IMR-90 (cell line): ENCODE data around the gene EXTL2. TPM values are rescaled to one million over a fixed set of nuclear protein-coding genes. Genes with fewer than 3 reads are reported as not detected.

Source experiments
- ATAC-seq: fragments of 200-7000 bp; cut with Tn5 transposase; 2 replicates; pipeline ENCODE4 v1.9.1; 2020; ENCODE audit warnings: low read depth, mild to moderate bottlenecking, moderate library complexity
- BruUV-seq: library from RNA; stranded (reverse); fragments of 400-500 nt; replicated peaks from 2 replicates; lab custom pipeline; 2021; lab: Mats Ljungman, UMichigan
- CTCF ChIA-PET: fragments of 300-600 bp; formaldehyde crosslinking; extraction: SDS; loops from one replicate; lab custom pipeline; 2021; ENCODE audit warnings: antibody characterized with exemption; lab: Yijun Ruan, JAX
- POLR2A ChIA-PET: fragments of 300-600 bp; sonication (Branson Sonifier 250); formaldehyde crosslinking; loops from one replicate; lab custom pipeline; 2022; ENCODE audit warnings: antibody characterized with exemption; ENCODE audit not compliant: unreplicated experiment; lab: Charles Lee
- DNase-seq: peaks from one replicate; pipeline ENCODE4 v3.0.0; 2013
- H2AFZ ChIP-seq: replicated peaks from 2 replicates; pipeline ENCODE3; 2013; ENCODE audit warnings: low read length, mild to moderate bottlenecking; ENCODE audit not compliant: poor library complexity
- H2AK5ac ChIP-seq: 2 replicates; pipeline ENCODE4 v1.6.1; 2013; ENCODE audit warnings: low read depth, low read length, inconsistent platforms
- H2AK9ac ChIP-seq: replicated peaks from 2 replicates; pipeline ENCODE3; 2013; ENCODE audit warnings: mild to moderate bottlenecking, low read depth, low read length, moderate library complexity; ENCODE audit not compliant: poor library complexity
- H2BK120ac ChIP-seq: 2 replicates; pipeline ENCODE4 v1.6.1; 2013; ENCODE audit warnings: low read depth, low read length, inconsistent platforms
- H2BK15ac ChIP-seq: 3 replicates; pipeline ENCODE4 v1.6.1; 2013; ENCODE audit warnings: low read depth, low read length, inconsistent platforms
- H2BK20ac ChIP-seq: 2 replicates; pipeline ENCODE4 v1.6.1; 2013; ENCODE audit warnings: low read depth, mild to moderate bottlenecking, inconsistent platforms, low read length, moderate library complexity
- H2BK5ac ChIP-seq: 2 replicates; pipeline ENCODE4 v1.6.1; 2013; ENCODE audit warnings: mild to moderate bottlenecking, low read depth, low read length, inconsistent platforms; ENCODE audit not compliant: poor library complexity, severe bottlenecking
- H3K14ac ChIP-seq: replicated peaks from 2 replicates; pipeline ENCODE4 v1.6.1; 2013; ENCODE audit warnings: low read depth, low read length, inconsistent platforms
- H3K18ac ChIP-seq: 2 replicates; pipeline ENCODE4 v1.6.1; 2013; ENCODE audit warnings: low read depth, low read length, control low read depth
- H3K23ac ChIP-seq: 2 replicates; pipeline ENCODE4 v1.6.1; 2013; ENCODE audit warnings: low read depth, low read length, inconsistent platforms
- H3K27ac ChIP-seq: 2 replicates; pipeline ENCODE4 v1.5.1; 2013; ENCODE audit warnings: mild to moderate bottlenecking, control low read depth, low read length; ENCODE audit not compliant: insufficient read depth
- H3K27me3 ChIP-seq: 2 replicates; pipeline ENCODE4 v1.6.1; 2013; ENCODE audit warnings: low read length; ENCODE audit not compliant: control insufficient read depth, insufficient read depth
- H3K36me3 ChIP-seq: 2 replicates; pipeline ENCODE4 v1.6.1; 2013; ENCODE audit warnings: low read length, mixed read lengths; ENCODE audit not compliant: control insufficient read depth, insufficient read depth
- H3K4ac ChIP-seq: 2 replicates; pipeline ENCODE4 v1.6.1; 2013; ENCODE audit warnings: low read depth, low read length, inconsistent platforms
- H3K4me1 ChIP-seq: 2 replicates; pipeline ENCODE4 v1.6.1; 2013; ENCODE audit warnings: low read length, mixed read lengths; ENCODE audit not compliant: control insufficient read depth, insufficient read depth
- H3K4me2 ChIP-seq: 2 replicates; pipeline ENCODE4 v1.6.1; 2013; ENCODE audit warnings: low read depth, mild to moderate bottlenecking, control low read depth, low read length, moderate library complexity
- H3K4me3 ChIP-seq: 2 replicates; pipeline ENCODE4 v1.5.1; 2013; ENCODE audit warnings: low read depth, mild to moderate bottlenecking, control low read depth, low read length, moderate library complexity; ENCODE audit not compliant: insufficient read depth
- H3K56ac ChIP-seq: 2 replicates; pipeline ENCODE4 v1.6.1; 2013; ENCODE audit warnings: low read length, inconsistent platforms; ENCODE audit not compliant: insufficient read depth; ENCODE audit errors: extremely low read depth
- H3K79me1 ChIP-seq, 2 experiments: 2 replicates each; pipeline ENCODE4 v1.6.1; 2013; ENCODE audit warnings: low read length in 2 of 2, inconsistent platforms in 1 of 2, low read depth in 1 of 2
- H3K9ac ChIP-seq: 2 replicates; pipeline ENCODE4 v1.6.1; 2013; ENCODE audit warnings: low read depth, low read length, control low read depth
- H3K9me1 ChIP-seq: 2 replicates; pipeline ENCODE4 v1.6.1; 2013; ENCODE audit warnings: low read length, inconsistent platforms; ENCODE audit not compliant: insufficient read depth
- H3K9me3 ChIP-seq: 2 replicates; pipeline ENCODE4 v1.6.1; 2013; ENCODE audit warnings: low read length; ENCODE audit not compliant: control insufficient read depth, insufficient read depth
- H4K20me1 ChIP-seq: 2 replicates; pipeline ENCODE4 v1.6.1; 2013; ENCODE audit warnings: low read length, inconsistent platforms; ENCODE audit not compliant: insufficient read depth
- H4K5ac ChIP-seq: 2 replicates; pipeline ENCODE4 v1.6.1; 2013; ENCODE audit warnings: mild to moderate bottlenecking, low read depth, low read length, control low read depth
- H4K8ac ChIP-seq, 2 experiments: 2 replicates each; pipeline ENCODE4 v1.6.1; 2013; ENCODE audit warnings: low read depth in 2 of 2, low read length in 2 of 2, control low read depth in 1 of 2, inconsistent platforms in 1 of 2
- H4K91ac ChIP-seq: 2 replicates; pipeline ENCODE4 v1.6.1; 2013; ENCODE audit warnings: low read depth, low read length, inconsistent platforms; ENCODE audit not compliant: insufficient read depth
- BHLHE40 ChIP-seq: fragments of 150-350 bp; IDR thresholded peaks from 2 replicates; pipeline ENCODE4 v1.6.1; 2016; ENCODE audit warnings: mild to moderate bottlenecking, low read depth, low read length
- CHD1 ChIP-seq: IDR thresholded peaks from 2 replicates; pipeline ENCODE4 v1.6.1; 2012; ENCODE audit warnings: low read depth, low read length, improper control_type of control experiment
- FOS ChIP-seq: fragments of 150-350 bp; IDR thresholded peaks from 2 replicates; pipeline ENCODE4 v1.6.1; 2016; ENCODE audit warnings: low read depth, low read length
- MAZ ChIP-seq: IDR thresholded peaks from 2 replicates; pipeline ENCODE4 v1.6.1; 2012; ENCODE audit warnings: low read depth, mild to moderate bottlenecking, low read length, improper control_type of control experiment, moderate library complexity, borderline replicate concordance
- MXI1 ChIP-seq: IDR thresholded peaks from 2 replicates; pipeline ENCODE4 v1.6.1; 2012; ENCODE audit warnings: low read depth, mild to moderate bottlenecking, low read length, moderate library complexity, borderline replicate concordance
- NFE2L2 ChIP-seq: fragments of 150-350 bp; IDR thresholded peaks from 2 replicates; pipeline ENCODE4 v1.6.1; 2016; ENCODE audit warnings: low read depth, mild to moderate bottlenecking, low read length
- POLR2A ChIP-seq: IDR thresholded peaks from 2 replicates; pipeline ENCODE4 v1.6.1; 2012; ENCODE audit warnings: mild to moderate bottlenecking, low read depth, low read length
- SMC3 ChIP-seq: fragments of 150-350 bp; IDR thresholded peaks from 2 replicates; pipeline ENCODE4 v1.6.1; 2016; ENCODE audit warnings: low read depth, mild to moderate bottlenecking, antibody characterized with exemption, low read length, moderate library complexity
- WGBS, 2 experiments: methylation state at CpG; one replicate each; pipeline versions ENCODE4 v1.1.5 to v1.1.7; 2013; ENCODE audit warnings: missing lambda C conversion rate in 2 of 2; ENCODE audit not compliant: insufficient read length in 1 of 2; ENCODE audit errors: extremely low coverage in 2 of 2; 5-methylcytosine and 5-hydroxymethylcytosine counted together
- dilution Hi-C: fragments of 300-500 bp; cut with HindIII; formaldehyde crosslinking; loops from one replicate; pipeline ENCODE4 v1.14.3; 2018; ENCODE audit warnings: low sequenced_read_pairs; ENCODE audit not compliant: unreplicated experiment
- in situ Hi-C: fragments of 300-500 bp; cut with MboI; formaldehyde crosslinking; loops from 3 replicates; pipeline ENCODE4 v1.14.3; 2019; ENCODE audit warnings: low sequenced_read_pairs, inconsistent platforms, mixed read lengths
- intact Hi-C: fragments of 100-400 bp; cut with micrococcal nuclease; formaldehyde crosslinking; loops from 2 replicates; pipeline ENCODE4 v1.10.0; 2022
- polyA plus RNA-seq, 3 experiments: library from polyadenylated mRNA; depleted of rRNA; stranded (reverse); fragments of >200 nt; gene quantifications; 2 replicates each; pipeline ENCODE4 v1.2.3, GENCODE V29; 2012; ENCODE audit warnings: low replicate concordance in 1 of 3
- total RNA-seq: library from RNA; depleted of rRNA; stranded (reverse); fragments of >200 nt; gene quantifications from 2 replicates; pipeline ENCODE4 v1.2.3, GENCODE V29; 2012
- TF ChIP-seq, protein P1 (sequence below): conservative IDR thresholded peaks from 2 replicates; pipeline ENCODE4 v1.5.1; 2012; ENCODE audit warnings: mild to moderate bottlenecking, low read depth, low read length, improper control_type of control experiment
- TF ChIP-seq, protein P2 (sequence below): fragments of 150-350 bp; IDR thresholded peaks from 2 replicates; pipeline ENCODE4 v1.6.1; 2017; ENCODE audit warnings: mild to moderate bottlenecking, antibody characterized with exemption, low read length, low read depth

EXTL2 gene
- total and polyA plus RNA-seq, 2 of the 4 experiments (the other 2 are of a cell fraction), result 24.9 to 27.6 TPM

DNA sequence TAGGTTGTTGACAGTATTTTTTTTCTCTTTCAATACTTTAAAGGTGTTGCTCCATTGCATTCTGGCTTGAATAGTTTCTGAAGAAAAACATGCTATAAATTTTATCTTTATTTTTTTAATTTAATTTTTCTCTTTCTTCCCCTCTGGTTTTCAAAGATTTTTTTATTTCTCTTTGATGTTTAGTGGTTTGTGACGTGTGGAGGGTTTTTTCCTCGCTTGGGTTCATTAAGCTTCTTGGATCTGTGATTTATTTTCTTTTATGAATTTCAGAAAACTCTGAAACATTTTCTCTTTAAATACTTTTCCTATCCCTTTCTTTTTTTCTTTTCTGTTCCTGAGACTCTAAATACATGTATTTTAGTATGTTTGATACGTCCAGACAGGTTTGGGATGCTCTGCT lies 10.5 kb upstream of the EXTL2 start:
- Histone ChIP-seq H3K27ac (no peak overlapping the region), H2AFZ (no peak overlapping the region), H3K4me3 (no peak overlapping the region), H2AK9ac (no peak overlapping the region), H2BK120ac (no peak overlapping the region), H3K9me1 (no peaks in the 10 kb centered on the region), H4K91ac (no peak overlapping the region), H2BK5ac (no peak overlapping the region), H3K79me1 (peaks cover 16 to 21% of the 10 kb centered on the region in 2 experiments), H2BK15ac (no peak overlapping the region), H2BK20ac (no peak overlapping the region), H2AK5ac (no peak overlapping the region), H4K8ac (no peak overlapping the region), H3K36me3 (peaks cover 10% of the 10 kb centered on the region), H3K4me1 (no peaks in the 10 kb centered on the region), H3K27me3 (no peaks in the 10 kb centered on the region), H3K14ac (no peak overlapping the region), H4K20me1 (0 out of 2 replicates have a peak, but pooled peaks cover 3% of the 10 kb centered on the region), H3K9ac (no peak overlapping the region), H3K9me3 (no peaks in the 10 kb centered on the region), H3K4me2 (no peak overlapping the region), H3K23ac (no peak overlapping the region), H3K4ac (no peak overlapping the region), H3K56ac (no peak overlapping the region), H3K18ac (no peak overlapping the region), H4K5ac (no peak overlapping the region)
- CTCF ChIA-PET, result no interaction called here
- in situ Hi-C loops, result no loop called here
- dilution Hi-C loops, result no loop called here
- no CpG with 5 or more reads among the region's 3 CpGs for WGBS, 2 experiments
- no peak for DNase-seq
- intact Hi-C loops, result no loop called here
- POLR2A ChIA-PET, result interaction anchor here (0.7 kb wide), 1 partner anchor 85 kb away, joined by 4 read pairs; no protein-coding TSS in a partner anchor
- no peak for TF ChIP-seq MAZ
- TF ChIP-seq, protein P1, sequence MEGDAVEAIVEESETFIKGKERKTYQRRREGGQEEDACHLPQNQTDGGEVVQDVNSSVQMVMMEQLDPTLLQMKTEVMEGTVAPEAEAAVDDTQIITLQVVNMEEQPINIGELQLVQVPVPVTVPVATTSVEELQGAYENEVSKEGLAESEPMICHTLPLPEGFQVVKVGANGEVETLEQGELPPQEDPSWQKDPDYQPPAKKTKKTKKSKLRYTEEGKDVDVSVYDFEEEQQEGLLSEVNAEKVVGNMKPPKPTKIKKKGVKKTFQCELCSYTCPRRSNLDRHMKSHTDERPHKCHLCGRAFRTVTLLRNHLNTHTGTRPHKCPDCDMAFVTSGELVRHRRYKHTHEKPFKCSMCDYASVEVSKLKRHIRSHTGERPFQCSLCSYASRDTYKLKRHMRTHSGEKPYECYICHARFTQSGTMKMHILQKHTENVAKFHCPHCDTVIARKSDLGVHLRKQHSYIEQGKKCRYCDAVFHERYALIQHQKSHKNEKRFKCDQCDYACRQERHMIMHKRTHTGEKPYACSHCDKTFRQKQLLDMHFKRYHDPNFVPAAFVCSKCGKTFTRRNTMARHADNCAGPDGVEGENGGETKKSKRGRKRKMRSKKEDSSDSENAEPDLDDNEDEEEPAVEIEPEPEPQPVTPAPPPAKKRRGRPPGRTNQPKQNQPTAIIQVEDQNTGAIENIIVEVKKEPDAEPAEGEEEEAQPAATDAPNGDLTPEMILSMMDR, result no peak
- no peak for TF ChIP-seq FOS
- TF ChIP-seq CHD1, result no peak
- TF ChIP-seq BHLHE40, result no peak
- TF ChIP-seq, protein P2, sequence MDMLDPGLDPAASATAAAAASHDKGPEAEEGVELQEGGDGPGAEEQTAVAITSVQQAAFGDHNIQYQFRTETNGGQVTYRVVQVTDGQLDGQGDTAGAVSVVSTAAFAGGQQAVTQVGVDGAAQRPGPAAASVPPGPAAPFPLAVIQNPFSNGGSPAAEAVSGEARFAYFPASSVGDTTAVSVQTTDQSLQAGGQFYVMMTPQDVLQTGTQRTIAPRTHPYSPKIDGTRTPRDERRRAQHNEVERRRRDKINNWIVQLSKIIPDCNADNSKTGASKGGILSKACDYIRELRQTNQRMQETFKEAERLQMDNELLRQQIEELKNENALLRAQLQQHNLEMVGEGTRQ, result no peak
- no peak for TF ChIP-seq POLR2A
- TF ChIP-seq NFE2L2, result no peak
- no peak for TF ChIP-seq MXI1
- no peak for TF ChIP-seq SMC3
- no TSS peak for BruUV-seq
- ATAC-seq, result no peak
